ENCODE data around the gene SASH1.
"Not testable (repeated sequence)": the region's sequence is repeated elsewhere in the genome, so short reads cannot be mapped to it uniquely, and the experiment has no call there.

Gene SASH1

DNA sequence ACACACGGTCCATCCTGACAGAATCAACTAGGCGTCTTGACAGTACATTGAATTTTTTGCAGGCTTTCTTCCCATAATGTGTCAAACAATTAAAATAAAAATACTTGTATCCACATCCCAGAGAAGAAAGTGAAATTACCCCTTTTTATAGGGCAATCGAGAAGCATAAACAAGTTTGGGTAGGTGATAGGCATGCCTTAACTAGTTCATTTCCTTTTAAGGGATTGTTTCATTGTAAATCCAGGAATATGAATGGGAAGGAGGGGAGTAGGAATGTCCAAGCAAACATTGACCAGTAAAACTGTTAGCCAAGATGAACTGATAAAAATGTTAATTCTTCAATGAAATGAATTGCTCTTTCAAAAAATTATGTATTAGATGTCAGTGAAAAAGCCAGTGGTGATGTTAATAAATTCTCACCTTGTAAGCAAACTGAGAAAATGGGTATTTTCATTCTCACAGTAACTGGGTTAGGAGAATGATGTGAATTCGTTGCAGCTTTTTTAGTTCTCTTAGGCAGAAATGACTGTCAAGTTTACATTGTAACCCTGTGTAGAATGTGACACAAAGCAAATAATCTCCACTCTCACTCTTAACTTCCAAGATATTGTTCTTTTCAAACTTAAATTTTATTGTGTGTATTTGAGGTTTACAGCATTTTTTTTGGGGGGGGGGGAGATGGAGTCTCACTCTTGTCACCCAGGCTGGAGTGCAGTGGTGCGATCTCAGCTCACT is 31.6 kb downstream of the SASH1 start:
- DNase-seq, result no peak

DNA sequence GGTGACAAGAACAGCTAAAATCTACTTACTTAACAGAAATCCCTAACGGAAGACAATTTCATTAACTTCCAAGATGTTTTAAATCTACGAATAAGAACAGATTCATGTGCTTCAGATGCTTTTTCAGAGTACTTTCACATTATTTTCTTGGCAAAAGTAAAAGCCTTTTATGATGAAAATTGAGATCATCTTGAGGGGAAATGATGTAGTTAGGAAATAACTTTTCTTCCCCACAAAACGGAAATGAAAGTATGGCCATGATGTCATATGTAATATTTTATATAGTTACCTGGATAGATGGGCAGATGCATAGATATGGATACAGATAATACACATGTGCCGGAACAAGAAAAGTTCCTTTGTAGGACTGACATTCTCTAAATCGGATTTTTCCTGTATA is 32.8 kb downstream of the SASH1 start:
- no peak for DNase-seq

DNA sequence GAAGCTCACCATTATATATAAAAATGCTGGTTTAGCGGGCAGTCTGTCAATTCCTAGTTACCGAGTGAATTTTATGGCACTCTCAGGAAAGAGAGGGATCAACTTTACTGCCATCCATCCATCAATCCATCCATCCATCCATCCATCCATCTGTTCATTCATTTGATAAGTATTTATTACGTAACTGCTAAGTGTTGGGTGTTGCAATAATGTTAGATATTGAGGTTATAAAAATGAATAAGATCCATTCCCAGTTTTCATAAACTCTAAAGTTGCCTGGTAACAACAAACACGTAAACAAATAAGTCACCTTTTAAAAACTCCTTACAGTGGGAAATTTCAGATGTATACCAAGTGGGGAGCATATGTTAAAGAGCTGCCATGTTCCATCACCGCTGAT is 36.8 kb downstream of the SASH1 start:
- DNase-seq, result no peak

DNA sequence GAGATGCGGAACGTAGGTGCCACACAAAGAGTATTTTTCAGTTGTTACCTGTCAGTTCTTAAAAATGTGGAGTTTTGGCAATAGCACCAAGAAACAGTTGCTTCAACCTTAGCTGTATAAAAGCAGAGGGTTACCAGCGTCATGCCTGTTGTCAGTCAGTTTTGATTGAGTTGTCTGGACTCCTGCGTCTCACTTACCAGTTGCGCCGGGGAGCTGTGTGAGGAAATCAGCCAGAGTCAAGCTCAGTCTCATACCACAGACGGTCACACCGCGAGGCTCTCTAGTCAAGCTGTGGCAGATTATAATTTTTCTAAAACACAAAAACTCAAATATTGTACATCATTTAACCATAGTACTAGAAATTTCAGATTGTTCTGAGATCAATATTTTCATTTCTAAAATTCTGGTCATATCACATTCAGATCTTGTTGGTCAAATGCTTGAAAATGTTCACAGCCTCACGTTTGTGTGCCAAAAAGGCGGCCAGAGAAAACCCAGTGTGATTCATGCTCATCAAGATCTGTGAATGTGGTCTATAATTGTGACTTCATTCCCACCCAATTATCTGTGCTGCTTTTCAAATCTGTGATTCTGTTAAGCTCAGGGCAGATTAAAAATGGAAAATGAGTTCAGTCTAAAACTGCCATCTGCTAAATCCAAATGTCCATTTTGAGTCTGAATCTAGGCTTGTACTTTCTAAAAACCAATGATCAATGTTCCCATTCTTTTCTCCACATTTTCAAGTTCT is 37.5 kb downstream of the SASH1 start:
- DNase-seq, result no peak

DNA sequence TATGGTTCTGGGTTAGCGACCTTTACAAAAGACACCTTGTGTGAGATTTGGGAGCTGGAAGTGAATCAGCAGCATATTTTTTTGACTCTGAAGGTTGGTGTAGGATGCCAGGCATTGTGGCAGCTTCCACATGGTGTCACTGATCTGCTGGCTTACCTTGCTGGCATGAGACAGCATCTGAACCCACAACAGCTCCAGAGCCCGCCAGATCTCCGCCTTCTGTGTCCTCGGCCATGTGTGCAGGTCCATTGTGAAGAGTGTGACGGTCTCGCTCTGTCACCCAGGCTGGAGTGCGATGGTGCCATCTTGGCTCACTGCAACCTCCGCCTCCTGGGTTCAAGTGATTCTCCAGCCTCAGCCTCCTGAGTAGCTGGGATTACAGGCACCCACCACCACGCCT is 39.4 kb downstream of the SASH1 start:
- DNase-seq, result not testable (repeated sequence)

DNA sequence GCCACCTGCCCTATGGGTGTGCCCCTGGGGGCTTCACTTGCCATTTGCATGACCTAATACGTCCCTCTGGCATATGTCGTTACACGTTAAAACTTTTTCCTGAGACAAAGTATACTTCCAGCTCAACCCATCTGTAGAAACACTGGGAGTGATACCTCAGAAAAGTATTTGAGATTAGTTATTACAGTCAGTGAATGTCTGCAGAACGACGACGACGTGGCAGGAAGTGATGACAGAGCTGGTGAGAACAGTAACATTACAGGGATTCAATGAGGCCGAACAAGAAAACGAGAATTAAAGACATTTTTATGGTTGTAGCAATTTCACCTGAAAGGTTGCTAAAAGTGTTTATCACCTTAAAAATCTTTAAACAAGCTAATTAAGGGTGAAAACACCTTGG is 40.2 kb downstream of the SASH1 start:
- no peak for DNase-seq

DNA sequence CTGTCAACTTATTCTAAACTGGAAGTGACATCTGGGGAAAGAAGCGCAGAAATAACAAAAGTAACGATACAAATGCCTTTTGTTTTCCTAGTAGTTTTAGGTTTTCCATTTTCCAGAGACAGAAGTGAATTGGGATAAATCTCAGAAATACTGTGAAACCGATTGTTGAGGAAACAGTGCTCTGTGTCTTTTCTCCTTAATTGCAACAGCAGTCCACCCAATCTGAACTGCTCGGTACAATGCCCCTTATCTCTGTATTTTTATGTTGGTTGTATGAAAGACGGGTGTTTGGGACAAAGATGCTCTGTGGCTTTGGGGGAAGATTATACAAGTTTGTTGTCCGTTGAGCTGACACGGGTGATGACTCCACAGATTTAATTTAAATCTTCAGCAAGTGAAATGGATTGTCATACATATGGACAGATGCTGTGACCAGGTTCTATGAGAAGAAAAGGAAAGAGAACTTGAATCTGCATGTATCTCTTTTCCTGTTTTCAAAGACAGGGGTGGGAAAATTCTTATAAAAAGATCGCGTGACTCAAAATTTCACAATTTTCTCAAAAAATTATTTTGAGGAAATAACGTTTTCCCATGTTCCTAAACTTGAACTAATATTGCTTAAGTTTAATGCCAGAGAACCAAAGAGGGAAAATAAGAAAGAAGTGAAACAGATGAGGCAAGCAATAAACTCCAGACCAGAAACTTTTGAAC is 41.2 kb downstream of the SASH1 start:
- DNase-seq, result no peak

DNA sequence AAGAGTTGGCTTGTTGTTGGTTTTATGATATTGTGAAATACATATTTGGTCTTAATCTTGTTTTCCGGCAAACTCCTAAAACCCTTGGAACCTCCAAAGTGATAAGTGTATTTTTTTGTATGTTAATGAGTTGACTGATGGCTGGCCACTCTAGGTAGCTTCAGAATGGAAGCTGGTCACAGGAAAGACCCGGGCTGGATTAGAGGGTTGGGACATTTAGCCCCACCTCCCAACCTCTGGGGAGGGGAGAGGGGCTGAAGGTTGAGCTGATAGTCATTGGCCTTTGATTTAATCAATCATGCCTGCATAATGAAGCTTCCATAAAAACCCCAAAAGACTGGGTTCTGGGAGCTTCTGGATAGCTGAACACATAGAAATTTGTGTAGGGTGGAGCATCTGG is 42.7 kb downstream of the SASH1 start:
- DNase-seq, result no peak

DNA sequence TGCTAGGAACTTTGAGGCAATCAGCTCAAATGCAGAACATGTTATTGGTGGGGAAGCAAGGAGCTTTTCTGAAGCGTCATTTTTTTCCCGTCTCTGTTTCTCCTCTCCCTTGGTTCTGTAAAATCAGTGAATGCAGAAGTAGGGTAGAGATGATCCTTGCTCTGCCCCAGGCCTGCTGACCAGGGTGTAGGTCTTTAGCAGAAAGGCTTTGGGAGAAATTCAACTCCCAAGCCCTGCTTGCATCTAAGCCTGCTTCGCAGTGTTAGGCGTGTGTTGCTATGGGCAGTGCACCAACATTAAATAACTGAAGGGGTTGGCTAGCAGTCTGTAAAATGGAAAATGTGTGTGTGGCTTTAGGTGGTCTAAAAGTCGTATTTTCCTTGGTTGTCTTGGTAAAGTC is 45.9 kb downstream of the SASH1 start:
- no peak for DNase-seq

DNA sequence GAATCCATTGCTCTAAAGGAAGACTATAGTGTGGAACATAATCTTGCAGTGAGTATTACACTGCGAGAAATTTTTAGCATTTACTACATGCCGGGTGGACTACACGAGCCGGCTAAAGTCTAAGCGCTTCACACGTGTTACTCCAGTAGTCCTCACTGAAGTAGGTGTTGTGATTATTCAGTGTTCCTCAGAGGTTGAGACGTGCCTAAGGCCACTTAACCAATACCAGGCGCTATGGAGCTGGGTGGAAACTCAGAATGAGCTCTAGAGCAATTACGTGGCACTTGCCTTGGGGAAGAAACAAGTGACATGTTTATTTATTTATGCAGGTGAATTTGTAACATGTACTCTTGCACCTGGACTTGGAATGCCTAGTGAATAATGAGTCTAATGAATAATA is 46.4 kb downstream of the SASH1 start:
- DNase-seq, result no peak

DNA sequence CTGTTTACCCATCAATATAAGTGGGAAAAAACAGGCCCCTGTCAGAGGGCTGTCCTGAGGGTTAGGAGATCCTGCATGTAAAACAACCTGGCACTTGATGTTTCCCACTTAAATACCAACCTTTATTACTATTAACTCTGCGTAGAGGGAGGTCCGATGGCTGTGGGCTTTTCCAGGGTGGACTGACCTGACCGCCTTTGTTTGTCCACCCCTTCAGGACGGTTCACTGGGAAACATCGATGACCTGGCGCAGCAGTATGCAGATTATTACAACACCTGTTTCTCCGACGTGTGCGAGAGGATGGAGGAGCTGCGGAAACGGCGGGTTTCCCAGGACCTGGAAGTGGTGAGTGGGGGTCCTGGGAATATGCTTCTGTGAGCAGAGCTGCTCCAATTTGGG is 47.3 kb downstream of the SASH1 start:
- DNase-seq, result no peak

DNA sequence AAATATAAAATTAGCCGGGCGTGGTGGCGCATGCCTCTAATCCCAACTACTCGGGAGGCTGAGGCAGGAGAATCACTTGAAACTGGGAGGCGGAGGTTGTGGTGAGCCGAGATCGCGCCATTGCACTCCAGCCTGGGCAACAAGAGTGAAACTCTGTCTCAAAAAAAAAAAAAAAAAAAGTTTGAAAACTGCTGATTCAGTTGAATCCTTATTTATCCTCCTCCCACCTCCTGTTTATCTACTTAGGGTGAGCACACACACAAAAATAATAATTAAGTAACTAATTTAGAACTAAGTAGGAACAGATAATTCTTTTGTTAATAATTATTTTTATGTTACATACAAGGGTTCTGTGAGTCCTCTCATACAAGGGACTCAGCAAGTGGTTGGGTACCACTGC is 49.5 kb downstream of the SASH1 start:
- not testable (repeated sequence) for DNase-seq

DNA sequence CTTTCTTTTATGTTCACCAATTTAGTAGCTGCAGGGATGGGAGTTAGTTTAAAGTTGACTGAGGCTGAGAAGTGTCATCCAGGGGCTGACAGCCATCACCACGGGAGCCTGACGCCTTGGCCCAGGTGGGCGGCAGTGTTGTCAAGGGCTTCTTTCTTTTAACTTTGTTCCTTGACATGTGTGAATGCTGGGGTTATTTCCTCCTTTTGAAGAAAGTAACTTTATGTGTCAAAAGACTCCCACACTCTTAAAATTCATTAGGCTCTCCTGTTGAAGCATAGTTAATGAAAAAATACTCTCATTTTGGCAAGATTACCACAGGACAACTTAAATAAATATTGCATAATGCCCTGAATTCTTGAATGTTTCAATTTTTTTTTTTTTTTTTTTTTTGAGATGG is 50.0 kb downstream of the SASH1 start:
- DNase-seq, result no peak

DNA sequence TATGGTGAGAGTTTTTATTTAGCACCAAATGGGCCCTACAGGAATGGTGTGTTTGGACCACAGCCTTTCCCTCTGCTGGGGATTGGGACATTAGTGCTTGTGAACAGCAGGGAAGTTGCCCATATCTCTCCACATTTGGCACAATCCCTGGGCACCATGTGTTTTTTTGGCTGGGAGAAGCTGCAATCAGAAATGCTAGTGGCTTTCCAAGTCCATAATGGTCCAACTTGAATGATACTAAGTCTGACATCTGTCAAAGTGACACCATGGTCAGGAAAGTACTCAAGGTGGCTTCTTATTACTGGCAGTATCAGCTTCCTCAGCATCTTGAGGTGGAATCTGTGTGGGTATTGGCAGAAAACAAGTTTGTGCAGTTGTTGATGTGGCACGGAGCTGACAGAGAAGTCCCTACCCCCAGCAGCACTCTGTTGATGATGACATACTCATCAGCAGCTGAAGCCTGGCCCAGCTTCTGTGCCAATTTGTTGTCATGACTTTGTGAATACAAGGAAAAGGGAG is 53.0 kb downstream of the SASH1 start:
- no peak for DNase-seq

DNA sequence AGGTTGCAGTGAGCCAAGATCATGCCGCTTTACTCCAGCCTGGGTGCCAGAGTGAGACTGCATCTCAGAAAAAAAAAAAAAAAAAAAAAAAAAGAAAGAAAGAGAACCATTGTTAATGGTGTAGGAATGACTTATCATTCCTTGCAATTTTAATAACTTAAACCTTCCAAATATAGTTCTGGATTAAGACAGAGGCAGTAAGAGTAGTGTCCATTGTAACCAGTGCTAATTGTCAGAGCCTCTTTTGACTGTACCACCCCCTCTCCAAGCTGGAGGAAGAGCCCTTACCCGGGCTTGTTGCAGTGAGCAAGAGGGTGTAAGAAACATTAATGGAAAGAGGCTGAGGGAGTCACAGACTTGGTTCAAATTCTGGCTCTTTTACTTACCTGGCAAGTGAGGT is 53.8 kb downstream of the SASH1 start:
- no peak for DNase-seq

DNA sequence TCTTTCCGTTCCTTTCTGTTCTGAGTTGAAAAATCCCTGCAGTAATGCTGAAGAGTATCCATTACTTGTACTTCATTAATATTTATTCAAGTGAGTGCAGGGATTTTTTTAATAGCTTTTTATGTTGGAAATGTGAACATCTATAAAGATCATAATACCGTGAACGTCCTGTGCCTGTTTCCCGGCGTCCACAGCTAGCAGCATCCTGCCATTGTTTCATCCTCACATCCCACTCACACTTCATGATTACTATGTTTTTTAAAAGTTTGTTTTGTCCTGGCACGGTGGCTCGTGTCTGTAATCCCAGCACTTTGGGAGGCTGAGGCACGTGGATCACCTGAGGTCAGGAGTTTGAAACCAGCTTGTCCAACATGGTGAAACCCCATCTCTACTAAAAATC is 54.3 kb downstream of the SASH1 start:
- no peak for DNase-seq

DNA sequence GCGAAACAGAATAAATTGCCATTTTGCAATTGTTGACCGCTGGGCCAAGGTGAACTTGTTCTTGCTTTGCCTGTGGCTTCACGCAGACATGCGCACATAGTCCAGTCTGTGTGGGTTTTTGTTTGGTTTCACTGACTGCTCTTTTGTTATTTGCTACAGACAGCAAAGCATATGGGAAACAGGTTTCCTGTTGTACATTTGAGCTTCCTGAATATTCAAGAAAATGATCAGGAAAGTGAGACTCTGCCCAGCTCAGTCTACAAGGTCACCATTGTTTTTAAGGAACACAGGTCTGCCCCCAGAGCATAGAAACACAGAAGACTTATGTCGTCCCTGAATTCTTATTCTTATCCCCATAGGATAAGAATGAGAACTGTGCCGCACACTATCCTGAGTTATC is 55.6 kb downstream of the SASH1 start:
- no peak for DNase-seq

DNA sequence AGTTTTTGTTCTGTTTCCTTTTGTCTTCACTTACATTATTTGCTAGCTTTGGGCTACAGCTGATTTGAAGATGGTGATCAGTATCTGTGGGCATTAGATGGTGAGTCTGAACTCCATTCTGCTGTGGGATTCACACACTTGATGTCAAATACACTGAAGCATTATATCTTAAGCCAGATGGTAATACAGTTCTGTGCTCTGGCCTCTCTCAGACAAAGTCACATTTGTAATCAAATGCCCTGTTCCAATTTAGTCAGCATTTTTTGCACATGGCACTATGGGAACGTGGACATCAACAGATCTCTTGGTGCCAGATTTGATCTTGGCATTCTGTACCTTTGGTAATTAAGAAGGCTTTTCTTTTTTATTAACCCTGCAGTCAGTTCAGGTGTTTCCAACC is 56.0 kb downstream of the SASH1 start:
- no peak for DNase-seq

DNA sequence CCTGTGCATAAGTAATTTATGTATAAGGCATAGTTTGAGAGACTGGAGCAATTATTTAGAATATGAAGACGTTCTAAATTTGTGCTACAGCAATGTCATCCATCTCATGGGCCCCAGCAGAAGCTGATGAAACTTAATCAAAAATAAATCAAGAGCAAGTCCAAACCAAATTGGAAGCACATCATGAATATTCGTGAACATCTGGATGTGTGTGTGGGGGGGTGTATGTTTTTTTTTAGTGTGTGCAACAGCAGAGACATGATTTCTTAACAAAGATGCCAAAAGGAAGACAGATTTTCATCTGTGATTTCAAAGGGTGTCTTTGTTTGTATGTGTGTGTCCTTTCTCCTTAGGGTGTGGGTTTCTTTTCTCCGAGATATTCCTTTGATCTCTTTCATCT is 58.9 kb downstream of the SASH1 start:
- no peak for DNase-seq

DNA sequence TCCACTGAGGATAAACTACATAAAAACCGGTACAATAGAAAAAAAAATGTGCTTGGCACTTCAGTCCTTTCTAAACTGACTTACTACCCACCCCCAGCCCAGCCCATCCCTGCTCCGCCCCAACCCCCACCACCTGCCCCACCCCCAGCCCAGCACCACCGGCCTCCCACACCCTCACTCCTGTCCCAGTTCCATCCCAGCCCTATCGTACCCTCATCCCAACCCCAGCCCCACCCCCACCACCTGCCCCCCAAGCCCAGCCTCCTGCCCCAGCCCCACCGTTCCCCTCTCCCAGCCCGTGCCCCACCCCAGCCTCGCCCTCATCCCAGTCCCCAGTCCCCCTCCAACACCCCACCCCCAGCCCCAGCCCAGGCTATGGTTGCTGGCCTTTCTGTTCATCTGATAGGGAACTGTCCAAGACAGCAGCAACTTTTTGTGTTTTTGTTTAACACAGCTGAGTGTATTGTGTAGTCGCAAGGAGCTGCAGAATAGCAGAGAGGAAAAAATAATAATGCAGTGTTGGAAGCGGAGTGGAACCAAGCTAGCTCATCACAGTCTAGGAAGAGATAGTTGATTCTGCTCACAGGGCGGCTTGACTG is 61.9 kb downstream of the SASH1 start:
- no peak for DNase-seq

DNA sequence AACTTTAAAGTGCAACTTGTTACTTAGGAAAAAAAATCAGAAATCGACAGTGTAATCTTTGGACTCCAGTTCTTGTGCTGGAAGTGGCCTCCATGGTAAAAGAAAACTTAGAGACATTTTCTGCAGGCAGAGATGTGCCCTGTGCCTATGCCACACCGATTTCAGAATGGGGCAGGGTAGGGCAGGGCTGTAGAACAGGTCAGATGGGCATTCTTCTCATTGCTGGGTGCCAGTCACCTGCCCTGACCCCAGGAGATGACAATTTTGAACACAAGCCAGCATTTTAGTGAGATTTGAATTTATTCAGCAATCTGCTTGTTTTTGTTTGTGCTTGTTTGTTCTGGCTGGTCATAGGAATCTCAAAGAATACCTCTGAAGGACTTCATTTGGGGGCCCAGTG is 63.3 kb downstream of the SASH1 start:
- no peak for DNase-seq

DNA sequence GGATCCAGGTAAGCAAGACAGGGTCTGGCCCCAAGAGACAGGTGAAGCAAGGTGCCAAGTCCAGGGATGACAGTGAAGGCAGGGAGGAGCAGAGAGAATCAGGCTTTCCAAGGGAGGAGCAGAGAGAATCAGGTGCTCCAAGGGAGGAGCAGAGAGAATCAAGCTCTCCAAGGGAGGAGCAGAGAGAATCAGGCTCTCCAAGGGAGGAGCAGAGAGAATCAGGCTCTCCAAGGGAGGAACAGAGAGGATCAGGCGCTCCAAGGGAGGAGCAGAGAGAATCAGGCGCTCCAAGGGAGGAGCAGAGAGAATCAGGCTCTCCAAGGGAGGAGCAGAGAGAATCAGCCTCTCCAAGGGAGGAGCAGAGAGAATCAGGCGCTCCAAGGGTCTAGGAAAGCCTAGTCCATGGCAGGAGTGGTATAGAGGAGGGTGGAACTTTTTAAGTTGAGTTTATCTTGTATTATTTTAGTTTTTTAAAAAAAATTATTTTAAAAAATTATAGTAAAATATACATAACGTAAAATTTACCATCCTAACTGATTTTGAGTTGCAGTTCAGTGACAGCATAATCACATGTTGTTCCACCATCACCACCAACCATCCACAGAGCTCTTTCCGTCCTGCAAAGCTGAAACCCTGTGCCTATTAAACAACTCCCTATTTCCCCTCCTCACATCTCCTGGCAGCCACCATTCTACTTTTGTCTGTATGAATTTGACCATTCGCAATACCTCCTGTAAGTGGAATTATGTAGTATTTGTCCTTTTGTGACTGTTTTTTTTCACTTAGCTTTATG is 64.1 kb downstream of the SASH1 start:
- DNase-seq, result no peak

DNA sequence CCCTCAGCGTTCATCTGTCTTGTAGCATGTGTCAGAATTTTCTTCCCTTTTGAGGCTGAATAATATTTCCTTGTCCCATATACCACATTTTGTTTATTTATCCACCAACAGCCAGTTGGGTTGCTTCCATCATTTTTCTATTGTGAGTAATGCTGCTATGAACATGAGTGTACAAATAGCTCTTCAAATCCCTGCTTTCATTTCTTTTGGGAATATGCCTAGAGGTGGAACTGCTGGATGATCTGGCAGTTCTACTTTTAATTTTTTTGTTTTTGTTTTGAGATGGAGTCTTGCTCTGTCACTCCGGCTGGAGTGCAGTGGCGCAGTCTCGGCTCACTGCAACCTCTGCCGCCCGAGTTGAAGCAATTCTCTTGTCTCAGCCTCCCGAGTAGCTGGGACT is 64.7 kb downstream of the SASH1 start:
- DNase-seq, result no peak
